Sigmoid colon (tissue), 4 donors: ENCODE data around the gene TRAPPC2.
A peak's percentile ranks its signal among the peaks of the same experiment; 100 is the strongest.

ENCODE experiments used
- CTCF ChIP-seq, 4 experiments: fragments of 450-650 bp in 3 of 4; fragments of 200-600 bp in 1 of 4; IDR thresholded peaks; one replicate each; pipeline ENCODE4 v1.5.1; 2016 to 2019; ENCODE audit warnings: antibody characterized with exemption in 4 of 4, mild to moderate bottlenecking in 3 of 4, moderate library complexity in 2 of 4
- EP300 ChIP-seq, 4 donors: sonication (generic); formaldehyde crosslinking; IDR thresholded peaks; one replicate each; pipeline ENCODE4 v1.6.1; 2017; ENCODE audit warnings: antibody characterized with exemption in 4 of 4
- POLR2A ChIP-seq, 2 donors: fragments of 450-650 bp; IDR thresholded peaks; one replicate each; pipeline ENCODE4 v1.6.1; 2016; ENCODE audit warnings: antibody characterized with exemption in 2 of 2, mild to moderate bottlenecking in 2 of 2, moderate library complexity in 2 of 2
- POLR2AphosphoS5 ChIP-seq, 4 donors: sonication (generic); formaldehyde crosslinking; IDR thresholded peaks; one replicate each; pipeline ENCODE4 v1.6.1; 2017; ENCODE audit warnings: antibody characterized with exemption in 4 of 4

- peak in 3 of 4 experiments; percentile 14 to 42 (median 22) for TF ChIP-seq CTCF (IDR thresholded peaks at IDR 0.05)
- no peak for TF ChIP-seq POLR2A (IDR thresholded peaks at IDR 0.05)
- no peak for TF ChIP-seq EP300 (IDR thresholded peaks at IDR 0.05)
- TF ChIP-seq POLR2AphosphoS5 (IDR thresholded peaks at IDR 0.05), result no peak
Measured at GRCh38 chrX:13750204-13750603, 15.8 kb upstream of the TRAPPC2 start.
